Neural crest cell (in vitro differentiated cells): ENCODE results near the gene AATF. TPM values are rescaled to one million over a fixed set of nuclear protein-coding genes. Genes with fewer than 3 reads are reported as not detected.

Experiments used
- DNase-seq: peaks from one replicate; pipeline ENCODE4 v3.0.0; 2021; ENCODE audit warnings: low read depth, mixed read lengths, low spot score
- H3K27ac Mint-ChIP-seq: one replicate; pipeline ENCODE4 v1.8.0; 2021; ENCODE audit warnings: mild to moderate bottlenecking, mixed read lengths; ENCODE audit not compliant: unreplicated experiment
- H3K27me3 Mint-ChIP-seq: 2 replicates; pipeline ENCODE4 v1.8.0; 2021; ENCODE audit warnings: low read depth, mild to moderate bottlenecking, mixed read lengths
- H3K36me3 Mint-ChIP-seq: 2 replicates; pipeline ENCODE4 v1.8.0; 2021; ENCODE audit warnings: low read depth, mild to moderate bottlenecking, mixed read lengths
- H3K4me1 Mint-ChIP-seq: 2 replicates; pipeline ENCODE4 v1.8.0; 2021; ENCODE audit warnings: mixed read lengths
- H3K4me3 Mint-ChIP-seq: one replicate; pipeline ENCODE4 v1.8.0; 2021; ENCODE audit warnings: mild to moderate bottlenecking, mixed read lengths
- H3K9me3 Mint-ChIP-seq: 2 replicates; pipeline ENCODE4 v1.8.0; 2021; ENCODE audit warnings: mixed read lengths
- total RNA-seq: library from RNA; stranded (reverse); gene quantifications from 2 replicates; pipeline ENCODE4 v1.2.1, GENCODE V29; 2021
- TF ChIP-seq, protein P1 (sequence below): fragments of 200-600 bp; sonication (generic); conservative IDR thresholded peaks from 2 replicates; pipeline ENCODE4 v1.5.0; 2021; ENCODE audit warnings: antibody characterized with exemption, mild to moderate bottlenecking

The AATF gene
- total RNA-seq, 1 donor from 2014 or later = 68.3 TPM

GRCh38 chr17:37028040-37028439 is 79.3 kb downstream of the AATF start:
- Mint-ChIP-seq H3K9me3 (peaks cover 2% of the 10 kb centered on the region), H3K27me3 (no peaks in the 10 kb centered on the region), H3K36me3 (peaks cover 15% of the 10 kb centered on the region), H3K27ac (no peak overlapping the region), H3K4me3 (no peak overlapping the region), H3K4me1 (peaks cover 25% of the 10 kb centered on the region)
- TF ChIP-seq, protein P1, sequence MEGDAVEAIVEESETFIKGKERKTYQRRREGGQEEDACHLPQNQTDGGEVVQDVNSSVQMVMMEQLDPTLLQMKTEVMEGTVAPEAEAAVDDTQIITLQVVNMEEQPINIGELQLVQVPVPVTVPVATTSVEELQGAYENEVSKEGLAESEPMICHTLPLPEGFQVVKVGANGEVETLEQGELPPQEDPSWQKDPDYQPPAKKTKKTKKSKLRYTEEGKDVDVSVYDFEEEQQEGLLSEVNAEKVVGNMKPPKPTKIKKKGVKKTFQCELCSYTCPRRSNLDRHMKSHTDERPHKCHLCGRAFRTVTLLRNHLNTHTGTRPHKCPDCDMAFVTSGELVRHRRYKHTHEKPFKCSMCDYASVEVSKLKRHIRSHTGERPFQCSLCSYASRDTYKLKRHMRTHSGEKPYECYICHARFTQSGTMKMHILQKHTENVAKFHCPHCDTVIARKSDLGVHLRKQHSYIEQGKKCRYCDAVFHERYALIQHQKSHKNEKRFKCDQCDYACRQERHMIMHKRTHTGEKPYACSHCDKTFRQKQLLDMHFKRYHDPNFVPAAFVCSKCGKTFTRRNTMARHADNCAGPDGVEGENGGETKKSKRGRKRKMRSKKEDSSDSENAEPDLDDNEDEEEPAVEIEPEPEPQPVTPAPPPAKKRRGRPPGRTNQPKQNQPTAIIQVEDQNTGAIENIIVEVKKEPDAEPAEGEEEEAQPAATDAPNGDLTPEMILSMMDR = no peak
- no peak for DNase-seq

GRCh38 chr17:37031493-37032083 is 82.8 kb downstream of the AATF start:
- H3K36me3 Mint-ChIP-seq = peaks cover 24% of the 10 kb centered on the region
- no peaks in the 10 kb centered on the region for H3K27me3 Mint-ChIP-seq
- no peak overlapping the region for H3K4me3 Mint-ChIP-seq
- no peak for DNase-seq
- H3K9me3 Mint-ChIP-seq = peaks cover 2% of the 10 kb centered on the region
- TF ChIP-seq, protein P1 = no peak
- H3K27ac Mint-ChIP-seq = no peak overlapping the region
- H3K4me1 Mint-ChIP-seq = no peaks in the 10 kb centered on the region

- Mint-ChIP-seq H3K27ac (no peak overlapping the region), H3K4me3 (no peak overlapping the region), H3K36me3 (peaks cover 20% of the 10 kb centered on the region)
These were observed 88.9 kb downstream of the AATF start for GRCh38 chr17:37037590-37038155.

GRCh38 chr17:37039269-37039668 is 90.5 kb downstream of the AATF start:
- peak overlapping the region; percentile 29 for H3K27ac Mint-ChIP-seq
- TF ChIP-seq, protein P1 = no peak
- H3K4me3 Mint-ChIP-seq = no peak overlapping the region
- H3K36me3 Mint-ChIP-seq = peaks cover 13% of the 10 kb centered on the region
- H3K4me1 Mint-ChIP-seq = peaks cover 11% of the 10 kb centered on the region
- no peak for DNase-seq
- H3K9me3 Mint-ChIP-seq = no peaks in the 10 kb centered on the region
- H3K27me3 Mint-ChIP-seq = no peaks in the 10 kb centered on the region

More at GRCh38 chr17:37037590-37038155, 88.9 kb downstream of the AATF start:
- DNase-seq = no peak
- Mint-ChIP-seq H3K27me3 (no peaks in the 10 kb centered on the region), H3K4me1 (no peaks in the 10 kb centered on the region), H3K9me3 (no peaks in the 10 kb centered on the region)
- TF ChIP-seq, protein P1 = no peak

DNA sequence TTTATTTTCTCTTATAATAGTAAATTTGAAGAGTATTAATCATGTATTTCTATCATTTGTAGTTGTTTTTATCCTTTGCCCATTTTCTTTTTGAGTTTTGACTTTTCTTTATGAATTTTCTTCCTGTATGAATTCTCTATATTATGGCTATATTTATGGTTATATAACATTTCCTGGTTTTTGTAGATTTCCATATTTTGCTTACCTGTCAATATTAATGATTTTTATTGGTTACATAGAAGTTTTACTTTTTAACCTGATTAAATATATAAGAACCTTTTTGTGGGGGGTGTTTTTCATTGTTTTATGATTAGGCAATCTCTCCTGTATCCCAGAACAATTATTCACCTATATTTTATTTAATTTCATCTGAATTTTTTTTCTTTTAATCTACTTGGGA is 93.2 kb downstream of the AATF start:
- TF ChIP-seq, protein P1 = no peak
- H3K27ac Mint-ChIP-seq = no peak overlapping the region
- no peak overlapping the region for H3K4me3 Mint-ChIP-seq
- H3K4me1 Mint-ChIP-seq = peaks cover 29% of the 10 kb centered on the region
- DNase-seq = no peak
- peaks cover 6% of the 10 kb centered on the region for H3K36me3 Mint-ChIP-seq
- no peaks in the 10 kb centered on the region for H3K9me3 Mint-ChIP-seq
- H3K27me3 Mint-ChIP-seq = no peaks in the 10 kb centered on the region
